Panc1 (cell line): Measurements from ENCODE around the gene TNRC6C.

Experiments used
- CTCF ChIP-seq: fragments of 450-650 bp; IDR thresholded peaks from 2 replicates; pipeline ENCODE4 v1.5.1; 2017; ENCODE audit warnings: mild to moderate bottlenecking
- REST ChIP-seq, 2 experiments: IDR thresholded peaks; 2 replicates each; pipeline ENCODE4 v1.6.1; 2011 to 2012; ENCODE audit warnings: low read depth in 2 of 2, control low read depth in 1 of 2, low read length in 1 of 2, mild to moderate bottlenecking in 1 of 2, moderate library complexity in 1 of 2; ENCODE audit not compliant: insufficient read depth in 1 of 2
- TCF7L2 ChIP-seq: IDR thresholded peaks from 2 replicates; pipeline ENCODE4 v1.6.1; 2011; ENCODE audit warnings: mild to moderate bottlenecking, low read depth, low read length, inconsistent platforms

GRCh38 chr17:78034429-78035091 is 76.1 kb downstream of the TNRC6C start:
- TF ChIP-seq TCF7L2 (no peak), CTCF (no peak), REST (IDR thresholded peaks at IDR 0.05; ENCODE audit: insufficient read depth in 1 of 2, low read depth in 2 of 2, low read length in 1 of 2) (no peak)
